ENCODE measurements around the gene ATL1.

Gene ATL1

DNA sequence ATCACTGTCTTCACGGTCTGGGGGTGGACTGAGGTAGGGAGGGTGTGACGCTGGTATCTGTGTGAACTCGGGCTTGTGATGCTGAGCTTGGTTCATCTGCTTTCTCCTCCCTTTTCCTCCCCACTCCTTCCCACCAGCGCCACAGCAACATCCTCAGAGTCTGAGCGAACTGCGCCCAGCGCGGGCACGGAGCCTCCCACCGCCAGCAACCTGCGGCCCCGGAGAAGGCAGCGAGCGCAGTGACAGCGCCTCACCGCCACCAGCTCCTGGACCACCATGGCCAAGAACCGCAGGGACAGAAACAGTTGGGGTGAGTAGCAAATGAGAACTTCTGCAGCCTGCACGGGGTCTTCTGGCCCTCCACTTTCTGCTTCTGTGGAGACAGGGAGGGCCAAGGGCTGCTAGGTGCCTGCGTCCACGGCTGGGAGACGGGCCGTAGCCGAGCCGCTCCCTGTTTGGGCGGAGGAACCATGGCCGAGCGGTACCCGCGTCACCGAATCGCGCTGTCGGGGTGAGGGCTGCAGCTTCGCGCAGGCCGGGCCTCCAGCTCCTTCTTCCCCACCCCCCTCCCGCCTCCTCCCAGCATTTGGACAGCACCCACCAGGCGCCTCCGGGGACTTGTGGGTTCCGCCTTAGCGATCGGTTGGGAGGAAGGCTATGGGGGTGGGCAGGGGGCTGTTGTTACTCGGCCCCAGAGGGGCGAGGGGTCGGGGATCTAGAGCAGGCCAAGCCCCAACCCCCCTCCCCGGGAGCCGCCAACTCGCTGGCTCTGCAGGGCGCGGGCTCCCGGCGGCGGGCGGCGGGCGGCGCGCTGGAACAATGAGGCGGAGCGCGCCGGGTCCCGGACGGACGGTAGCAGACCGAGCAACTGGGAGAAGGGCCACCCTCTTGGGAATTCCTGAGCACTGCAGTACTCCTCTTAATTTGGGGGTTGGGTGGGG, at the start of gene ATL1:
TSS of gene ATL1 (plus strand) at position 156 of the 941 bp plus-strand sequence. CDS start at position 277, 121 bp downstream.
- H3K4me3 ChIP-seq (ENCODE audit: low read length in 2 of 2): peak within 1 kb of the TSS; percentile 95 to 97
- H3K27me3 ChIP-seq (ENCODE audit: control insufficient read depth in 1 of 2, insufficient read depth in 2 of 2, low read length in 2 of 2): no peaks in the 10 kb centered on the region
- H3K36me3 ChIP-seq (ENCODE audit: control insufficient read depth in 2 of 2, insufficient read depth in 2 of 2, low read length in 2 of 2): no peaks in the 10 kb centered on the region
- H3K9ac ChIP-seq (ENCODE audit: low read length in 2 of 2): peak within 1 kb of the TSS; percentile 80 to 90
- peak within 1 kb of the TSS; percentile 95 for H3K27ac ChIP-seq (ENCODE audit: low read length)
- H3K4me1 ChIP-seq (ENCODE audit: control insufficient read depth, insufficient read depth, low read length): peaks cover 14% of the 10 kb centered on the region
- H3K9me3 ChIP-seq (ENCODE audit: control insufficient read depth in 2 of 2, low read length in 2 of 2): no peaks in the 10 kb centered on the region

DNA sequence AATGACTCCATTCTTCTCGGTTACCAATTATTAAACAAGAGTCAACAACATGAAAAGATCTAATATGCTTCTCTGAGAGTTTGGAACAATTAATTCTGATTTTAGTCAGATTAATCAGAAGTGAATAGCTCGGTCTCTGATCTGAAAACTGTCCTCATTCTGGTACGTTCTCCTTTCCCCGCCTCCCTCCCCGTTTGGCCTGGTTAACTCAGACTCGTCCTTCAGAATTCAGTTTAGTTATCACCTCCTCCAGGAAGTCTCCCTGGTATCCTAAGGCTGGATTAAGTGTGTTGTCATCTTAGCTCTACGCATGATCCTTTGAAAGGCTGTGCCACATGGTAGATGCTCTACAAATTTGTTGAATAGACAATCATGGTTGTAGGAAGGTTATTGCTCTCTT, 49.8 kb upstream of the ATL1 start:
- no peak overlapping the region for H3K27ac ChIP-seq (ENCODE audit: low read length)
- no peaks in the 10 kb centered on the region for H3K27me3 ChIP-seq (ENCODE audit: control insufficient read depth in 1 of 2, insufficient read depth in 2 of 2, low read length in 2 of 2)
- H3K4me3 ChIP-seq (ENCODE audit: low read length in 2 of 2): no peak overlapping the region
- H3K36me3 ChIP-seq (ENCODE audit: control insufficient read depth in 2 of 2, insufficient read depth in 2 of 2, low read length in 2 of 2): no peaks in the 10 kb centered on the region
- no peak overlapping the region for H3K9ac ChIP-seq (ENCODE audit: low read length in 2 of 2)
- H3K4me1 ChIP-seq (ENCODE audit: control insufficient read depth, insufficient read depth, low read length): no peaks in the 10 kb centered on the region
- no peaks in the 10 kb centered on the region for H3K9me3 ChIP-seq (ENCODE audit: control insufficient read depth in 2 of 2, low read length in 2 of 2)

DNA sequence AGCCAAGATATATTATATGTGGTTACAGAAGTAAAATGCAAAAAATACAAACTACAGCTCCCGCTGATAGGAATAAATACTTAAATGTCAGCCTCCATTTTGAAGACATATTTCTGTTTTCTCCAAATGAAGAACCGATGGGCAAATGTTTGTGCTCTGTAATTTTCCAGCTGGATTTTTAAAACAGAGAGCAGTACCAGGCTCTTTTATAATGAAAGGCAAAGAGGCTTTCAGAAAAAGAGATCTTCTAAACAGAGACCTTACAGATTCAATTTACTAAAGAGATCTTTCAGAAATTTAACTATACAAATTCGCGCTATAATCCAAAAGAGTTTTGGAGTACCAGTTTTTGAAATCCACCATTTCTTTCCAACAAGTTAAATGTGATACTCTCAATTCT, 47.5 kb upstream of the ATL1 start:
- H3K4me3 ChIP-seq (ENCODE audit: low read length in 2 of 2): no peak overlapping the region
- H3K9ac ChIP-seq (ENCODE audit: low read length in 2 of 2): no peak overlapping the region
- no peak overlapping the region for H3K27ac ChIP-seq (ENCODE audit: low read length)
- no peaks in the 10 kb centered on the region for H3K36me3 ChIP-seq (ENCODE audit: control insufficient read depth in 2 of 2, insufficient read depth in 2 of 2, low read length in 2 of 2)
- H3K4me1 ChIP-seq (ENCODE audit: control insufficient read depth, insufficient read depth, low read length): no peaks in the 10 kb centered on the region
- no peaks in the 10 kb centered on the region for H3K9me3 ChIP-seq (ENCODE audit: control insufficient read depth in 2 of 2, low read length in 2 of 2)
- no peaks in the 10 kb centered on the region for H3K27me3 ChIP-seq (ENCODE audit: control insufficient read depth in 1 of 2, insufficient read depth in 2 of 2, low read length in 2 of 2)

DNA sequence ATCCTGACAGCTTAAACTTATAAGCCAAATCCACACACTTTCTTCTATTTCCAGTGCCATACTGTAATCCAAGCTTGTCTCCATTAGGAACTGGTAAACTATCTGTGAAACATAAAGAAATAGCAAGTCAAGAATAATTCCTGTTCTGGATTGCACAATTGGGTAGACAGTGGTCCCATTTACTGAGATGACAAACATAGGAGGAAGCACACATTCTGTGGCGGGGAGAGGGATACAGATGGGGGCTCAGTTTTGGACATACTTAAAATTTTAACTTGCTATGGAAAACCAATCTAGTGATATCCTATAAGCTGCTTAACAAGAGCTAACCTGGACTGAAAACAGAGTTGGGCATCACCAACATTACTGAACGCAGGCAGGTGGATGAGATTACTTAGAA, 43.9 kb upstream of the ATL1 start:
- Histone ChIP-seq H3K27ac (ENCODE audit: low read length) (no peak overlapping the region), H3K4me1 (ENCODE audit: control insufficient read depth, insufficient read depth, low read length) (no peaks in the 10 kb centered on the region), H3K9ac (ENCODE audit: low read length in 2 of 2) (no peak overlapping the region), H3K27me3 (ENCODE audit: control insufficient read depth in 1 of 2, insufficient read depth in 2 of 2, low read length in 2 of 2) (no peaks in the 10 kb centered on the region), H3K4me3 (ENCODE audit: low read length in 2 of 2) (no peak overlapping the region), H3K9me3 (ENCODE audit: control insufficient read depth in 2 of 2, low read length in 2 of 2) (no peaks in the 10 kb centered on the region), H3K36me3 (ENCODE audit: control insufficient read depth in 2 of 2, insufficient read depth in 2 of 2, low read length in 2 of 2) (no peaks in the 10 kb centered on the region)

DNA sequence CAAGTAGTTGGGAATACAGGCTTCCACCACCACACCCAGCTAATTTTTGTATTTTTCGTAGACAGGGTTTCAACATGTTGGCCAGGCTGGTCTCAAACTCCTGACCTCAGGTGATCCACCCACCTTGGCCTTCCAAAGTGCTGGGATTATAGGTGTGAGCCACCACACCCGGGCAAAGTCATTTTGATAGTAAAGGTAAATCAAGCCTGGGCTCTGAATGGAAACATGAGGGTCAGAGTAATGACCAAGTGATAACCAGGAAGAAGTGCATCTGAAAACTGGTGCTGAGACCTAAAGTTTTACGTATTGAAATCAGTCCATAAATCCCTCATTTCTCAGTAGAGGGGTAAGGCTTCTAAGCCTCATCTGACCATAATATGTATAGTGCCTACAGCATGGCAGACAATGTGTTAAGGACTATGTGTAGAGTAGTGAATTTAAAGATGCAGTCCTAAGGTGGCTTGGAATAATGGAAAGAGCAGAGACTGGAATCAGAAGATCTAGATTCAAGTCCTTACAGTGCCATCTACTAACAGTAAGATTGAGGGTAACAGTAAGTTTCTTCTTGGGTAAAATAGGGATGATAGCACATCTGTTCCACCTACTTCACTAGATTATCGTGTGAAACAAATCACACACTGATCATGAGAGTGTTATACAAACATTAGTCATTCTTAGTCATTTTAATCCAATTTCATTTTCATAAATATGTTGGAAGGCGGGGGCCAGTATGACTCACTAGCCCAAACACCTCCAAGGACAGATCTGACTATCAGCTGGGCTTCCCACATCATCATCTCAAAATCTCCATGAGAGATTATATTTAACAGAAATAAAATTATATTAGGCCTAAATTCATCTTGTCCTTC, 38.8 kb upstream of the ATL1 start:
- no peaks in the 10 kb centered on the region for H3K9me3 ChIP-seq (ENCODE audit: control insufficient read depth in 2 of 2, low read length in 2 of 2)
- no peaks in the 10 kb centered on the region for H3K4me1 ChIP-seq (ENCODE audit: control insufficient read depth, insufficient read depth, low read length)
- H3K36me3 ChIP-seq (ENCODE audit: control insufficient read depth in 2 of 2, insufficient read depth in 2 of 2, low read length in 2 of 2): no peaks in the 10 kb centered on the region
- no peaks in the 10 kb centered on the region for H3K27me3 ChIP-seq (ENCODE audit: control insufficient read depth in 1 of 2, insufficient read depth in 2 of 2, low read length in 2 of 2)
- no peak overlapping the region for H3K27ac ChIP-seq (ENCODE audit: low read length)
- H3K4me3 ChIP-seq (ENCODE audit: low read length in 2 of 2): no peak overlapping the region
- H3K9ac ChIP-seq (ENCODE audit: low read length in 2 of 2): no peak overlapping the region

DNA sequence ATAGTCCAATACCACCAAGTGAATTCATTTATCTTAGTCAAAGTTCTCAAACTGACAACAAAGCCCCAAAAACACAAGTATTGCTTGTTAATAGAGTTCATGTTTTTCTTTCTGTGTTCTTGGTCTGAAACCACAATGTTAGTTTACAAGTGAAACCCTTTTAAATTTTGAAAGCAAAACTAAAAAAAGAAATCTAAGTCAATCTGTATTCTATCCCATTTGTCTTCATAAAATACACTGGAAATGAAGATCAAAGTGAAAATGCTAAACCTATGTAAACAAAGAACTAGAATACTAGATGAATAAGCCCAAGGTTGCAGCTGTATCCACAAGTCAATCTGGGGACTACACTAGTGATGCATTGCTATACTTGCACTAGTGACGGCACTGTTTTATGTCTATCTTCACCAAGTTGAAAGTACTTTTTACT, 38.0 kb upstream of the ATL1 start:
- Histone ChIP-seq H3K9ac (ENCODE audit: low read length in 2 of 2) (no peak overlapping the region), H3K27me3 (ENCODE audit: control insufficient read depth in 1 of 2, insufficient read depth in 2 of 2, low read length in 2 of 2) (no peaks in the 10 kb centered on the region), H3K4me3 (ENCODE audit: low read length in 2 of 2) (no peak overlapping the region), H3K36me3 (ENCODE audit: control insufficient read depth in 2 of 2, insufficient read depth in 2 of 2, low read length in 2 of 2) (no peaks in the 10 kb centered on the region), H3K9me3 (ENCODE audit: control insufficient read depth in 2 of 2, low read length in 2 of 2) (no peaks in the 10 kb centered on the region), H3K4me1 (ENCODE audit: control insufficient read depth, insufficient read depth, low read length) (no peaks in the 10 kb centered on the region), H3K27ac (ENCODE audit: low read length) (no peak overlapping the region)

DNA sequence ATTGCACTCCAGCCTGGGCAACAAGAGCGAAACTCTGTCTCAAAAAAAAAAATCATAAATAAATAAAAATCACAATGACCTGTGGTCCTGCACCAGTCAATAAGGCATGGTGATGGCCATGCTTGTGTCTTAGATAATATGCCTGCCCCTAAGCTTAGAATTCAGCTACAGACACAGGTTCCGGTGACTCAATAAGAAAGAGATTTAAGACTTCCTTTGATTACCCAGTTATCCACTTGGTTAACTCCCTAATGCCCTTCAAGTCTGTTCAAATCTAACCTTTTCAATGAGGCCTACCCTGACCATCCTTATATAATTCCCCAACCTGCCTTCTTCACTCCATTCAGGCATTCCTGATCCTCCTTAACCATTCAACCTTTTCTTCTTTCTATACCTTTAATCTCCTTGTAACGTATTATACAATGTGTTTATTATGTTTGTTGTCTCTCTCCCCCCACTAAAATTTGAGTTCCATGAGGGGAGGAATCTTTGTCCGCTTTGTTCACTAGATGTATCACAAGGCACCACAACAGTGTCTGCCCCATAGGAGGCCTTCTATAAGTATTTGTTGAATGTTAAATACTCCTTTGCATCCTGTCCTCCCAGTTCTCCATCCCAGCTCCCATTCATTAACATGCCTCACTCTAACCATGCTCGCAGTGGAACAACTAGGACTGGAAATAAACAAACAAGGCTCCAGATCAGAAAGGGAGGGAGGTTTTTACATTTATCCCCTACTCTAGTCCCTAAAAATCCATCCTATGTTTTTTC, 36.5 kb upstream of the ATL1 start:
- no peaks in the 10 kb centered on the region for H3K9me3 ChIP-seq (ENCODE audit: control insufficient read depth in 2 of 2, low read length in 2 of 2)
- H3K36me3 ChIP-seq (ENCODE audit: control insufficient read depth in 2 of 2, insufficient read depth in 2 of 2, low read length in 2 of 2): no peaks in the 10 kb centered on the region
- no peak overlapping the region for H3K27ac ChIP-seq (ENCODE audit: low read length)
- no peaks in the 10 kb centered on the region for H3K27me3 ChIP-seq (ENCODE audit: control insufficient read depth in 1 of 2, insufficient read depth in 2 of 2, low read length in 2 of 2)
- H3K4me3 ChIP-seq (ENCODE audit: low read length in 2 of 2): no peak overlapping the region
- no peak overlapping the region for H3K9ac ChIP-seq (ENCODE audit: low read length in 2 of 2)
- H3K4me1 ChIP-seq (ENCODE audit: control insufficient read depth, insufficient read depth, low read length): no peaks in the 10 kb centered on the region

DNA sequence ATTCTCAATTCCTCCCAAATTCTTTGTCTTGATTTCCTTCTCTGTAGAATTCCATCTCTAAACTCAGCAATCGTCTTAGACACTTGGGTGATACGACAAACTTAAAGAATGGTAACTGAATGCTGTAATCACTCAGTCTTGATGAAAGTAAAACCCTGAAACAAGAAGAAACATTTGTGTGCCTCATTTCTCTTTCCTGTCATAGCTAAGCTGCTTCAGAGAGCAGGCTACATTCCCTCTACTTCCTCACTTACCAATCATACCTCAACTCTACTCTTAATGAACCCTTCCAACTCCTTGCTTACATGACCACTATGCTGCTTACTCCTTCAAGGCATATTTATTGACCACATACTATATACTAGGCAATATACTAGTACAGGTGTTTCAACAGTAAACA, 35.9 kb upstream of the ATL1 start:
- H3K4me1 ChIP-seq (ENCODE audit: control insufficient read depth, insufficient read depth, low read length): no peaks in the 10 kb centered on the region

DNA sequence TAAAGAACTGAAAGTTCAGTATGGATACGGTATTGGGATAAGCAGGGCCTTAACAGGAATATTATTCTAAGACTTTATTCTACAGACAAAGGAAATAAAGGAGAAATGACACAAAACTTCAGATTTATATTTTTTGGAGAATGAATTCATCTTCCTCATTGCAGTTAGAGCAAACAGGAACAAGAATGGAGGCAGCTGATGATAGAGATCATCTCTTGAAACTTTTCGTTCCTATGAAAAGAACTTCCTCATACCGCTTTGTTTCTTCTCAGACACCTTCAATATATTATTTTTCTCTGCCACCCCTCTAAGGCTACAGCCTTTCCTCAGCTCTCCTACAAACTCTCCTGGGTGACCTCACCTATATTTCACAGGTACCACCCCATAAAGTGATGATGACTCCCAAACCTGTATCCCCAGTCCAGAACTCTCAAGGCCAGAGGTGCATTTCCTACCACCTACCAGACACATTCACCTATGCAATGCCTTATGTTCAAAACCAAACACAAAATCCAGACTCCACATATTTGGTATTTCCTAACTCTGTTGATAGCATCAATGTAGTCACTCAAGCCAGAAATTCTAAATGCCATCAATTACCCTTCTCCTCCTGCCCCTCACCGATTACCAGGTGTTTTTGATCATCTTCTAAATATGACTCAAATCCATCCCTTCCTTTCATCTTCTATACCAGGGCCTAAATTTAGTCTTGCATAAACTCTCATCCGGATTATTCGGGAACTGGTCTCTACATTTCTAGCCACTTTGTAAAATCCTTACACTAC, 35.0 kb upstream of the ATL1 start:
- Histone ChIP-seq H3K9ac (ENCODE audit: low read length in 2 of 2) (no peak overlapping the region), H3K4me1 (ENCODE audit: control insufficient read depth, insufficient read depth, low read length) (peaks cover 4% of the 10 kb centered on the region), H3K9me3 (ENCODE audit: control insufficient read depth in 2 of 2, low read length in 2 of 2) (no peaks in the 10 kb centered on the region), H3K36me3 (ENCODE audit: control insufficient read depth in 2 of 2, insufficient read depth in 2 of 2, low read length in 2 of 2) (no peaks in the 10 kb centered on the region), H3K27ac (ENCODE audit: low read length) (no peak overlapping the region), H3K4me3 (ENCODE audit: low read length in 2 of 2) (no peak overlapping the region), H3K27me3 (ENCODE audit: control insufficient read depth in 1 of 2, insufficient read depth in 2 of 2, low read length in 2 of 2) (no peaks in the 10 kb centered on the region)

More for the DNA sequence above, 35.9 kb upstream of the ATL1 start:
- no peak overlapping the region for H3K27ac ChIP-seq (ENCODE audit: low read length)
- no peaks in the 10 kb centered on the region for H3K27me3 ChIP-seq (ENCODE audit: control insufficient read depth in 1 of 2, insufficient read depth in 2 of 2, low read length in 2 of 2)
- H3K36me3 ChIP-seq (ENCODE audit: control insufficient read depth in 2 of 2, insufficient read depth in 2 of 2, low read length in 2 of 2): no peaks in the 10 kb centered on the region
- no peaks in the 10 kb centered on the region for H3K9me3 ChIP-seq (ENCODE audit: control insufficient read depth in 2 of 2, low read length in 2 of 2)
- no peak overlapping the region for H3K4me3 ChIP-seq (ENCODE audit: low read length in 2 of 2)
- H3K9ac ChIP-seq (ENCODE audit: low read length in 2 of 2): no peak overlapping the region

DNA sequence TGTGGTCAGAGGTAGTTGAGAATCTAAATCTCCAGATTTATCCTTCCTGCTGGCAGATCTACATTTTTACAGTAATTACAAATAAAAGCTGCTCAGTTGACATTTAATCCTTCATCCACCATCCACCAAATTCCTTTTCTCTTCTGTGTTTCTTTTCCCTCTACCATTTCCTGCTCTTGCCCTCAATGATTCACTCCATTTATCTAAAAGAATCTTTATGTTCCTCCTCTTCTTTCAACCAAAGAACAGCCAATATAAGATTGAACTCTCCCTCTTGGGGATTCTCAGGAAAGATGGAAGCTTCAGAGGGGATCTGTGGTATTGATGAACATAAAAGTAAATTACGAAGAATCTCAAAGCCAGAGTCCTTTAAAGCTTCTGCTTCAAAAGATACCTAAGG, 31.9 kb upstream of the ATL1 start:
- Histone ChIP-seq H3K27ac (ENCODE audit: low read length) (no peak overlapping the region), H3K9ac (ENCODE audit: low read length in 2 of 2) (no peak overlapping the region), H3K4me1 (ENCODE audit: control insufficient read depth, insufficient read depth, low read length) (peaks cover 10% of the 10 kb centered on the region), H3K9me3 (ENCODE audit: control insufficient read depth in 2 of 2, low read length in 2 of 2) (no peaks in the 10 kb centered on the region), H3K4me3 (ENCODE audit: low read length in 2 of 2) (no peak overlapping the region), H3K27me3 (ENCODE audit: control insufficient read depth in 1 of 2, insufficient read depth in 2 of 2, low read length in 2 of 2) (no peaks in the 10 kb centered on the region), H3K36me3 (ENCODE audit: control insufficient read depth in 2 of 2, insufficient read depth in 2 of 2, low read length in 2 of 2) (no peaks in the 10 kb centered on the region)

Measured in stomach smooth muscle (tissue), 2 donors.